ENCODE data around the gene LAMB1.

Gene LAMB1

DNA sequence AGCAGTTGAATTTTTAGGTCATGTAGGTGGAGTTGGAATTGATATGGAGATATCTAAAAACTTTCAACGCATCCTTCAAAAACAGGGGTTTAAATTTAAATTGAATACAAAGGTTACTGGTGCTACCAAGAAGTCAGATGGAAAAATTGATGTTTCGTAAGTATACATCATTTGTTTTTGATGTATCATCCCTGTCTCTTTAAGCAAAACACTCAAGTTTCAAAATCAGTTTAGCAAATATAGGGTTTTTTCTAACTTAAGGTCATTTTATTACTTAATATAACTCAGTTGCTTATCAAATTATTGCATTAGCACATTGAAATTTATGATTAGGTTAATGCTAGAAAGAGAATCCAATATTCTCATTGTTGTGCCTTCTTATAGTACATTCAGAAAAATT is 87.4 kb downstream of the LAMB1 start:
- no peak overlapping the region for H3K4me3 ChIP-seq (ENCODE audit: low read depth, low read length)
- DNase-seq (ENCODE audit: low read depth): no peak
- TF ChIP-seq, protein P1, sequence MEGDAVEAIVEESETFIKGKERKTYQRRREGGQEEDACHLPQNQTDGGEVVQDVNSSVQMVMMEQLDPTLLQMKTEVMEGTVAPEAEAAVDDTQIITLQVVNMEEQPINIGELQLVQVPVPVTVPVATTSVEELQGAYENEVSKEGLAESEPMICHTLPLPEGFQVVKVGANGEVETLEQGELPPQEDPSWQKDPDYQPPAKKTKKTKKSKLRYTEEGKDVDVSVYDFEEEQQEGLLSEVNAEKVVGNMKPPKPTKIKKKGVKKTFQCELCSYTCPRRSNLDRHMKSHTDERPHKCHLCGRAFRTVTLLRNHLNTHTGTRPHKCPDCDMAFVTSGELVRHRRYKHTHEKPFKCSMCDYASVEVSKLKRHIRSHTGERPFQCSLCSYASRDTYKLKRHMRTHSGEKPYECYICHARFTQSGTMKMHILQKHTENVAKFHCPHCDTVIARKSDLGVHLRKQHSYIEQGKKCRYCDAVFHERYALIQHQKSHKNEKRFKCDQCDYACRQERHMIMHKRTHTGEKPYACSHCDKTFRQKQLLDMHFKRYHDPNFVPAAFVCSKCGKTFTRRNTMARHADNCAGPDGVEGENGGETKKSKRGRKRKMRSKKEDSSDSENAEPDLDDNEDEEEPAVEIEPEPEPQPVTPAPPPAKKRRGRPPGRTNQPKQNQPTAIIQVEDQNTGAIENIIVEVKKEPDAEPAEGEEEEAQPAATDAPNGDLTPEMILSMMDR (IDR thresholded peaks at IDR 0.05; ENCODE audit: control insufficient read depth, extremely low read depth, insufficient read depth): no peak

DNA sequence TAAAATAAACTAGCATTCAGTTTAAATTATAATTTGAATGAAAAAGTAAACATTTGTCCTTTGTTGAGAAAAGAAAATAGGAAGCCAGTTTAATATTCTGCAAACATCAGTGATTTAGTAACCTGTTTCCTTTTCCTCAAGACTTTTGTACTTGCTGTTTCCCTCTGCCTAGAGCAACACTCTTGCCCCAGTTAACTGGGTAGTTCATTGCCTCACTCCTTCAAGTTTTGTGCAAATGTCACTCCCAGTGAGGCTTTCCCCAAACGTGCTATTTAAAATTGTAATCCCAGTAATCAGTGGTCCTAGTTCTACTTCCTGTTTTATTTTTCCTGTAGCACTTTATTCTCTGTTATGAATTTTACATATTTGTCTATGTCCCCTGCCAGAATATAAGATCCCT is 88.1 kb downstream of the LAMB1 start:
- H3K4me3 ChIP-seq (ENCODE audit: low read depth, low read length): no peak overlapping the region
- DNase-seq (ENCODE audit: low read depth): no peak
- TF ChIP-seq, protein P1 (IDR thresholded peaks at IDR 0.05; ENCODE audit: control insufficient read depth, extremely low read depth, insufficient read depth): no peak

DNA sequence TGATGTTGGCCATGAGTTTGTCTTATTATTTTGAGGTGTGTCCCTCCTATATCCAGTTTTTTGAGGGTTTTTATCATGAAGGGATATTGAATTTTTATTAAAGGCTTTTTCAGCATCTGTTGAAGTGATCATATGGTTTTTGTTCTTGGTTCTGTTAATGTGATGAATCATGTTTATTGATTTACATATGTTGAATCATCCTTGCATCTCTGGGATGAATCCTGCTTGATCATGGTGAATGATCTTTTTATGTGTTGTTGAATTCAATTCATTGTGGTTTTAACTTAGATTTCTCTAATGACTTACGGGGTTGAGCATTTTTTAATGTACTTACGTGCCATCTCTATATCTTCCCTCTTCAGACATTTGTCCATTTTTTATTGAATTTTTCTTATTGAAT is 89.1 kb downstream of the LAMB1 start:
- no peak for DNase-seq (ENCODE audit: low read depth)
- TF ChIP-seq, protein P1 (IDR thresholded peaks at IDR 0.05; ENCODE audit: control insufficient read depth, extremely low read depth, insufficient read depth): no peak
- no peak overlapping the region for H3K4me3 ChIP-seq (ENCODE audit: low read depth, low read length)

GRCh38 chr7:107911981-107912380 is 91.0 kb downstream of the LAMB1 start:
- H3K4me3 ChIP-seq (ENCODE audit: low read depth, low read length): no peak overlapping the region
- no peak for DNase-seq (ENCODE audit: low read depth)
- TF ChIP-seq, protein P1 (IDR thresholded peaks at IDR 0.05; ENCODE audit: control insufficient read depth, extremely low read depth, insufficient read depth): no peak

DNA sequence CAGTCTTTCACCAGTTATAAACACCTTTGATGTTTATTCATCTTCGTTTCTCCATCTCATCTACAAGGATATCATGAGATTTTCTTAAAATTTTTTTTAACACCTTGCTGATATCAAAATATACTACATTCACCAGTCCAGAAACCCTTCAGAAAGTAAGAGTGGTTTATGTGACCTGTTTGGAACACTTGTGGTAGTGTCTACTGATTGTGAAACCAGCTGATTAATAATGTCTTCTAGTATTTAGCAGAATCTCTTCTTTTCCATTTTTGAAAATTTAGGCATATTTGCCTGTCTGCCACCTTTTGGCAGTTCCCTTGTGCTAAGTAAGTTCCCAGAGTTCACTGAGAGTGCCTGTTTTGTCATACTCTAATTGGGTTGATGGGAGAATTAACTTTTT is 93.5 kb downstream of the LAMB1 start:
- DNase-seq (ENCODE audit: low read depth): no peak
- TF ChIP-seq, protein P1 (IDR thresholded peaks at IDR 0.05; ENCODE audit: control insufficient read depth, extremely low read depth, insufficient read depth): no peak
- no peak overlapping the region for H3K4me3 ChIP-seq (ENCODE audit: low read depth, low read length)

DNA sequence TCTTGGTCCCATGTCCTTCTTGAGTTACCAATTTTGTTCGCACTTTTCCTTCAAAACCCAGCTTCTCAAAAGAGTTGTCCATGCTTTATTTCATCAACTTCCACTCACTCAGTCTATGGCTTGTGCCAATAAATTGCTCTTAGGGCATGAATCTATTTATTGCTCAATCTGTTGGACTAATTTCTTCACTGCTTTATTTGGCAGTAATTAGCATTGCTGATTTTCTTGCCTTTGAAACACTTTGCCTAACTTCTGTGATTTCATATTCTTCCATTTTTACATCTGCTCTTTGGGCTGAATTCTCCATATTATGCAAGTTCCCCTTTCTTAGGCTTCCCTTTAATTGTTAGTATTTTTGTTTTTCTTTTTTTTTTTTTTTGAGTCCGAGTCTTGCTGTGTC is 95.2 kb downstream of the LAMB1 start:
- no peak overlapping the region for H3K4me3 ChIP-seq (ENCODE audit: low read depth, low read length)
- no peak for DNase-seq (ENCODE audit: low read depth)
- TF ChIP-seq, protein P1 (IDR thresholded peaks at IDR 0.05; ENCODE audit: control insufficient read depth, extremely low read depth, insufficient read depth): no peak

GRCh38 chr7:107902381-107902780 is 100.6 kb downstream of the LAMB1 start:
- DNase-seq (ENCODE audit: low read depth): no peak
- TF ChIP-seq, protein P1 (IDR thresholded peaks at IDR 0.05; ENCODE audit: control insufficient read depth, extremely low read depth, insufficient read depth): no peak
- no peak overlapping the region for H3K4me3 ChIP-seq (ENCODE audit: low read depth, low read length)
